ENCODE measurements around the gene CAPN5.

Gene CAPN5

DNA sequence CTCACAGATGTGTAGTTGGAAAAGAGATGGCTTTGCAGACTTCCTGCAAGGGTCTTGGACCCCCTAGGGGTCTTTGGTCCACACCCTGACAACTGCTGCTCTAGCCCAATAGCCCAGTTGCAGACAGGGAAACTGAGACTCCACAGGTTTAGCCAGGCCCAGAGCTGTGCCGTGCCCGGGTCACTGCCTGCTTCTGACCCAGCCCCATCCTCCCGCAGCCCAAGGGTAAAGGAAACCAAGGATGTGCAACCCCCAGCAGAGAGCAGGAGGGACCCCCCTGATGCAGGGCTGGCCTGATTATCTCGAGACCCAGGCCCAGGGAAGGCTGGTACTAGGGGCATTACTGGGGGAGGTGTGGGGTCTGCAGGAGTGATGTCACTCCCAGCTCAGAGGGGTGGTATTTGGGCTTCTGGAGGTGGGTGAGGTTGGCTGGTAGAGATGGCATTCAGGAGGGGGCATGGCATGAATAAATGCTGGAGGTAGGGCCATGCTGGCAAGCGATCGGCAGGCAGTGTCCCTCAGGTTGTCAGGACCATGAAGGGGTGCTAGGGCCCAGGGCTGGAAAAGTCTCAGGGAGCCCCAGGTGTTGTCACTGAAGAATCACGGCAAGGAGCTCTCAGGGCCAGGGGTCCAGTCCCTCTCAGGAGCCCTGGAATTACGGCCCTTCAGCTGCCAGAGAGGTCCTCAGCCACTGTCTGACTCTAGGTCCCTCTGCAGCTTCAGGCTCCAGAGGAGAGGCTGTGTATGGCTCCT is 82.4 kb downstream of the CAPN5 start:
- Histone ChIP-seq H3K27me3 (ENCODE audit: insufficient read depth, poor library complexity, severe bottlenecking) (no peaks in the 10 kb centered on the region), H3K27ac (replicated peaks) (no peak overlapping the region), H3K4me3 (replicated peaks; ENCODE audit: insufficient read depth, low read length) (no peak overlapping the region)
- no peak for TF ChIP-seq POLR2AphosphoS5 (IDR thresholded peaks at IDR 0.05; ENCODE audit: low read depth)
- no peak for TF ChIP-seq SPI1 (IDR thresholded peaks at IDR 0.05; ENCODE audit: borderline replicate concordance, low read depth)
- no peak for TF ChIP-seq GABPA (IDR thresholded peaks at IDR 0.05; ENCODE audit: low read depth)
- TF ChIP-seq CTCF (IDR thresholded peaks at IDR 0.05; ENCODE audit: insufficient read depth, low read length): no peak
- no peak for TF ChIP-seq REST (IDR thresholded peaks at IDR 0.05; ENCODE audit: insufficient replicate concordance, low read depth)
- no peak for DNase-seq (ENCODE audit: low read depth in 1 of 2, low spot score in 1 of 2)

DNA sequence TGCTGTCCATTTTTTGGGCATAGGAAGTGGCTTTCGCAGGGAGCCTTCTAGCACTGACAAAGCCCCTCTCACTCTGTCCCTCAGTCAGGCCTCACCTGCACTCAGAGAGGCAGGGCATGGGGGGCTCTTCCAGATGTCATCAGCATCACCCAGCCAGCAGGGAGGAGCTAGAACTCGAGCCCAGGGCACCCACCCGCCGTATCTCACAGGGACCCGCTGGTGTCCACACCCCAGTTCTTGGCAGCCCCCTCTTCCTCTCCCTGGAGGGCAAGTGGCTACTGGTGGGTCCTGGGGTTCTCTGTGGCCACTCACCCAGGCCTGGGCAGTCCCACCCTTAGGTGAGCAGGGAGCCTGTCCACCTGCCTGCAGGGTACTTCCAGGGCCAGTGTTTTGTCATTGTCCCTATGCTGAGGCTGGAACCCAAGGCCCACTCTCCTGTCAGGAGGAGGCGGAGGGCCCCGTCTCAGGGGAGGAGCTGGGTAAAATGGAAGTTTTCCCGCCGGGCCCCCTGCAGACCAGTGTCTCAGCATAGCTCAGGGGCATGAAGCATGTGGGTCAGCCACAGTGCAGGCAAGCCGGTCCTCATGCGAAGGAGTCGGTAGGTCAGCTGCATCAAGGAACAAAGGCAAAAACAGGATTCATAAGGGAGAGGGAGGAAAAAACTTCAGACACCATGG is 83.1 kb downstream of the CAPN5 start:
- TF ChIP-seq SPI1 (IDR thresholded peaks at IDR 0.05; ENCODE audit: borderline replicate concordance, low read depth) (no peak), GABPA (IDR thresholded peaks at IDR 0.05; ENCODE audit: low read depth) (no peak), REST (IDR thresholded peaks at IDR 0.05; ENCODE audit: insufficient replicate concordance, low read depth) (no peak), POLR2AphosphoS5 (IDR thresholded peaks at IDR 0.05; ENCODE audit: low read depth) (no peak), CTCF (IDR thresholded peaks at IDR 0.05; ENCODE audit: insufficient read depth, low read length) (no peak)
- Histone ChIP-seq H3K4me3 (replicated peaks; ENCODE audit: insufficient read depth, low read length) (no peak overlapping the region), H3K27me3 (ENCODE audit: insufficient read depth, poor library complexity, severe bottlenecking) (no peaks in the 10 kb centered on the region), H3K27ac (replicated peaks) (no peak overlapping the region)
- no peak for DNase-seq (ENCODE audit: low read depth in 1 of 2, low spot score in 1 of 2)

GRCh38 chr11:77150836-77151235 is 84.1 kb downstream of the CAPN5 start:
- TF ChIP-seq POLR2AphosphoS5 (IDR thresholded peaks at IDR 0.05; ENCODE audit: low read depth) (no peak), SPI1 (IDR thresholded peaks at IDR 0.05; ENCODE audit: borderline replicate concordance, low read depth) (no peak), REST (IDR thresholded peaks at IDR 0.05; ENCODE audit: insufficient replicate concordance, low read depth) (no peak), CTCF (IDR thresholded peaks at IDR 0.05; ENCODE audit: insufficient read depth, low read length) (no peak), GABPA (IDR thresholded peaks at IDR 0.05; ENCODE audit: low read depth) (no peak)
- H3K27ac ChIP-seq (replicated peaks): no peak overlapping the region
- DNase-seq (ENCODE audit: low read depth in 1 of 2, low spot score in 1 of 2): no peak
- H3K27me3 ChIP-seq (ENCODE audit: insufficient read depth, poor library complexity, severe bottlenecking): no peaks in the 10 kb centered on the region
- H3K4me3 ChIP-seq (replicated peaks; ENCODE audit: insufficient read depth, low read length): no peak overlapping the region

Data from HL-60 (cell line).